NAMALWA (cell line): ENCODE data around the gene AP4E1.
"Not testable (repeated sequence)": the region's sequence is repeated elsewhere in the genome, so short reads cannot be mapped to it uniquely, and the experiment has no call there.

ENCODE experiments used
- DNase-seq: peaks from one replicate; pipeline ENCODE4 v3.0.0-alpha.2; 2015; ENCODE audit warnings: low spot score

Gene AP4E1

GRCh38 chr15:50889589-50889988 is 18.9 kb upstream of the AP4E1 start:
- DNase-seq: no peak

- DNase-seq: no peak
Measured at GRCh38 chr15:50890751-50891150, 17.7 kb upstream of the AP4E1 start.

GRCh38 chr15:50891159-50891558 is 17.3 kb upstream of the AP4E1 start:
- no peak for DNase-seq

GRCh38 chr15:50893976-50894375 is 14.5 kb upstream of the AP4E1 start:
- no peak for DNase-seq

- not testable (repeated sequence) for DNase-seq
Measured at GRCh38 chr15:50901390-50901789, 7.1 kb upstream of the AP4E1 start.

- no peak for DNase-seq
Measured at GRCh38 chr15:50904211-50904610, 4.3 kb upstream of the AP4E1 start.

- DNase-seq: no peak
Measured at GRCh38 chr15:50905055-50905454, 3.4 kb upstream of the AP4E1 start.

GRCh38 chr15:50906954-50907600 is 1.4 kb upstream of the AP4E1 start:
- DNase-seq: peak; percentile 77

GRCh38 chr15:50907601-50908208 is 778 bp upstream of the AP4E1 start:
- DNase-seq: peak; percentile 77

- DNase-seq: peak; percentile 62
Measured at GRCh38 chr15:50909010-50909317, 481 bp downstream of the AP4E1 start.

GRCh38 chr15:50910426-50910795 is 1.9 kb downstream of the AP4E1 start:
- not testable (repeated sequence) for DNase-seq

GRCh38 chr15:50911001-50911400 is 2.5 kb downstream of the AP4E1 start:
- no peak for DNase-seq

- DNase-seq: no peak
Measured at GRCh38 chr15:50911621-50912020, 3.1 kb downstream of the AP4E1 start.

- DNase-seq: no peak
Measured at GRCh38 chr15:50916400-50916799, 7.9 kb downstream of the AP4E1 start.

- not testable (repeated sequence) for DNase-seq
Measured at GRCh38 chr15:50919359-50919758, 10.9 kb downstream of the AP4E1 start.

- DNase-seq: no peak
Measured at GRCh38 chr15:50925281-50925680, 16.8 kb downstream of the AP4E1 start.

- no peak for DNase-seq
Measured at GRCh38 chr15:50929062-50929461, 20.6 kb downstream of the AP4E1 start.

- no peak for DNase-seq
Measured at GRCh38 chr15:50930792-50931191, 22.3 kb downstream of the AP4E1 start.

- DNase-seq: no peak
Measured at GRCh38 chr15:50933341-50933740, 24.9 kb downstream of the AP4E1 start.

- DNase-seq: no peak
Measured at GRCh38 chr15:50938525-50938924, 30.0 kb downstream of the AP4E1 start.

- no peak for DNase-seq
Measured at GRCh38 chr15:50939911-50940310, 31.4 kb downstream of the AP4E1 start.

GRCh38 chr15:50940506-50940905 is 32.0 kb downstream of the AP4E1 start:
- DNase-seq: no peak

GRCh38 chr15:50943638-50944037 is 35.2 kb downstream of the AP4E1 start:
- no peak for DNase-seq

GRCh38 chr15:50944672-50945071 is 36.2 kb downstream of the AP4E1 start:
- no peak for DNase-seq
